B cell (primary cell): ENCODE results near the gene ROMO1.
"Not testable (repeated sequence)": the region's sequence is repeated elsewhere in the genome, so short reads cannot be mapped to it uniquely, and the experiment has no call there.

Source experiments
- CTCF ChIP-seq: fragments of 200-600 bp; IDR thresholded peaks from one replicate; pipeline ENCODE4 v1.8.0; 2022; ENCODE audit warnings: antibody characterized with exemption, mild to moderate bottlenecking
- EZH2 ChIP-seq: IDR thresholded peaks from 2 replicates; pipeline ENCODE4 v1.6.1; 2012; ENCODE audit warnings: borderline replicate concordance, low read depth, mild to moderate bottlenecking, moderate library complexity, low read length; ENCODE audit not compliant: insufficient read depth, poor library complexity, severe bottlenecking

DNA sequence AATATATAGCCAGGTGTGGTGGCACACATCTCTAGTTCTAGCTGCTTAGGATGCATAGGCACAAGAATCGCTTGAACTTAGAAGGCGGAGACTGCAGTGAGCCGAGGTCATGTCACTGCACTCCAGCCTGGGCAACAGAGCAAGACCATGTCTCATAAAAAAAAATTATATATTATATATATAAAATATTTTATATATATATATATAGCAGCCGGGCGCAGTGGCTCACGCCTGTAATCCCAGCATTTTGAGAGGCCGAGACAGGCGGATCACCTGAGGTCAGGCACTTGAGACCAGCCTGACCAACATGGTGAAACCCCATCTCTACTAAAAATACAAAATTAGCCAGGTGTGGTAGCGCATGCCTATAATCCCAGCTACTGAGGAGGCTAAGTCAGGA is 13.8 kb upstream of the ROMO1 start:
- not testable (repeated sequence) for TF ChIP-seq CTCF, EZH2
